ENCODE results near the gene PLEKHG5. TPM values are rescaled to one million over a fixed set of nuclear protein-coding genes. Genes with fewer than 3 reads are reported as not detected.

The PLEKHG5 gene
- total and polyA plus RNA-seq, 9 donors: 2.0 to 13.1 (median 9.4) TPM

DNA sequence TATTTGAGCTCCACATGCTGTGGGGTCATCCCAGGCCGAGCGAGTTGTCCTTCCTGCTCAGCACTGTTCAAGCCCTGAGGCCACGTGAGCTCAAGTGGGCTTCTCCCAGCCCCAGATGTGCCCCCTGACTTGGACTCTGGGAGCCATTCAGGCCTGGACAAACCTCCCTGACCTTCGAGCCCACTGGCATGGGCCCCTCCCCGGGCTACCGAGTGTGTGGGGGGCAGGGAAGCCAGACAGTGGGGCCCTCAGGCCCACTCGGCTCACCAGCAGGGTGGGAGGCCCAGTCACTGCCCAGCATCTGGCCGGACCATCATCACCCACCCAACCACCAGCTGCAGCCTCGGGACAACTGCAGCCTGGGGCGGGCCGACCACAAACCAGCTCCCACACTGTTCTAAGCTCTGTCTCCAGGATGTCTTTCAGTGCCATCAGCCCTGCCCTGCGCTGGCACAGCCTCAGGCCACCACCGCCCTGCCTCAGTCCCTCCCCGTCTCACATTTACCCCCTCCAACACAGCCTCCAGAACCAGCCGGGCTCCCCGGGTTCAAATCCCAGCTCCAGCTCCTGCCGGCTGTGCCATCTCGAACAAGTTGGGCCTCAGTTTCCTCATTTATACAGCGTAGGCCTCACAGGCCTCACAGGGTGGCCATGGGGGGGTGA lies 20.9 kb upstream of the PLEKHG5 start:
- 78 to 87% (median 87%) methylated on average over 18 to 19 of the region's 19 CpGs for WGBS, 3 donors
- intact Hi-C loops (cut with DNase I): no loop called here

DNA sequence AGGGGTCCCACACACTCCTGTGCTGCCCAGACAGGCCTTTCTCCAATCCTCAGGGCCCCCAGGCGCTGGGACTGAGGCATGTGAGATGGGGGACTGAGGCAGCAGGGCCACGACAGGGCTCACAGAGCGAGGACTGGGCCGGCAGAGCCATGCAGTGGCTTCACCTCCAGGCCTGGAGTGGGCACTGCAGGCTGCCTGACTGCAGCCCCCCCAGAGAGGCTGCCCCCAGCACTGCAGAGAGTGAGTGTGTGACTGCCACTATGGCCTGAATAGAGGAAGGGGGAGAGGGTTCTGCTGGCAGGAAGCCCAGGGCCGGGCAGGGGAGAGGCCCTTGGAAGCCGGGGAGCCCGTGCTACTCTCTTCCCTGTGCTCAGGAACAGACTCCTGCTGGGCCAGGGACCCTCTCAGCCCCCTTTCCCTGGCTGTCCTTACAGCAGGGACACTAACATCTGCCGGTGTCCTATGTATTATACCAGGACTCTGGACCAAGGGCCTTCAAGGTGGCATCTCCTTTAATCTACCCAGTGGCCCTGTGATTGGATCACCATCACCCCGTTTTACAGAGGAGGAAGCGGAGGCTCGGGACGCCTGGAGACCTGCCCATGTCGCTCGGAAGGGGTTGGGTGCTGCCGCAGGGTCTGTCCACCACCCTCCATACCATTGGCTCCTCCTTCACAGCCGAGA lies 20.2 kb upstream of the PLEKHG5 start:
- H3K36me3 ChIP-seq: no peaks in the 10 kb centered on the region
- no peak for TF ChIP-seq EP300 (IDR thresholded peaks at IDR 0.05)
- TF ChIP-seq POLR2A (IDR thresholded peaks at IDR 0.05): no peak
- TF ChIP-seq, protein P1, sequence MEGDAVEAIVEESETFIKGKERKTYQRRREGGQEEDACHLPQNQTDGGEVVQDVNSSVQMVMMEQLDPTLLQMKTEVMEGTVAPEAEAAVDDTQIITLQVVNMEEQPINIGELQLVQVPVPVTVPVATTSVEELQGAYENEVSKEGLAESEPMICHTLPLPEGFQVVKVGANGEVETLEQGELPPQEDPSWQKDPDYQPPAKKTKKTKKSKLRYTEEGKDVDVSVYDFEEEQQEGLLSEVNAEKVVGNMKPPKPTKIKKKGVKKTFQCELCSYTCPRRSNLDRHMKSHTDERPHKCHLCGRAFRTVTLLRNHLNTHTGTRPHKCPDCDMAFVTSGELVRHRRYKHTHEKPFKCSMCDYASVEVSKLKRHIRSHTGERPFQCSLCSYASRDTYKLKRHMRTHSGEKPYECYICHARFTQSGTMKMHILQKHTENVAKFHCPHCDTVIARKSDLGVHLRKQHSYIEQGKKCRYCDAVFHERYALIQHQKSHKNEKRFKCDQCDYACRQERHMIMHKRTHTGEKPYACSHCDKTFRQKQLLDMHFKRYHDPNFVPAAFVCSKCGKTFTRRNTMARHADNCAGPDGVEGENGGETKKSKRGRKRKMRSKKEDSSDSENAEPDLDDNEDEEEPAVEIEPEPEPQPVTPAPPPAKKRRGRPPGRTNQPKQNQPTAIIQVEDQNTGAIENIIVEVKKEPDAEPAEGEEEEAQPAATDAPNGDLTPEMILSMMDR (IDR thresholded peaks at IDR 0.05): no peak
- H3K27ac ChIP-seq: no peak overlapping the region
- intact Hi-C loops (cut with DNase I): no loop called here
- peaks cover 3% of the 10 kb centered on the region for H3K4me1 ChIP-seq (ENCODE audit: insufficient read depth)
- H3K27me3 ChIP-seq: no peaks in the 10 kb centered on the region
- DNase-seq: no peak
- H3K9me3 ChIP-seq: no peaks in the 10 kb centered on the region
- 79 to 87% (median 85%) methylated on average over 16 of the region's 16 CpGs for WGBS, 3 donors
- H3K4me3 ChIP-seq: no peak overlapping the region

More for the DNA sequence above, 20.9 kb upstream of the PLEKHG5 start:
- Histone ChIP-seq H3K4me3 (no peak overlapping the region), H3K36me3 (no peaks in the 10 kb centered on the region), H3K27me3 (no peaks in the 10 kb centered on the region), H3K9me3 (no peaks in the 10 kb centered on the region), H3K4me1 (ENCODE audit: insufficient read depth) (peaks cover 3% of the 10 kb centered on the region), H3K27ac (no peak overlapping the region)
- DNase-seq: no peak
- TF ChIP-seq, protein P1 (IDR thresholded peaks at IDR 0.05): no peak
- no peak for TF ChIP-seq EP300 (IDR thresholded peaks at IDR 0.05)
- TF ChIP-seq POLR2A (IDR thresholded peaks at IDR 0.05): no peak

DNA sequence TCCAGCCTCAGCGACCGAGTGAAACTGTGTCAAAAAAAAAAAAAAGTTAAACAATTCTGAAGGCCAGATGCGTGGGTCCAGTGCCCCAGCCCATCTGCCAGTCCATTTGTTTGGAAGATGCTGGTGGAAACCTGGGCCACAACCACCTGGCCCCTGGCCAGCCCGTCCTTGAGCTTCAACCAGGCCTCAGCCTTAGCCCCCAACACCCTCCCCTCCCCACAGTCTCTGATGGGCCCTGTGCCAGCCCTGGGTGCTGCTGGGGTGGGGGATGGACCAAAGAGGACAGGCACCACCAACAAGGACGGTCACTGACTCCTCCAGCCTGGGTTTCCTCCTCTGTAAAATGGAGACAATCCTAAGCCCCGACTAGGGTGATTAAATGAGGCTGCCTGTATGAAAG lies 19.6 kb upstream of the PLEKHG5 start:
- Histone ChIP-seq H3K36me3 (no peaks in the 10 kb centered on the region), H3K27ac (no peak overlapping the region), H3K4me3 (no peak overlapping the region), H3K9me3 (no peaks in the 10 kb centered on the region), H3K27me3 (no peaks in the 10 kb centered on the region), H3K4me1 (ENCODE audit: insufficient read depth) (peaks cover 3% of the 10 kb centered on the region)
- 60 to 71% (median 71%) methylated on average over 5 to 6 of the region's 6 CpGs for WGBS, 3 donors
- intact Hi-C loops (cut with DNase I): no loop called here
- no peak for DNase-seq
- TF ChIP-seq, protein P1 (IDR thresholded peaks at IDR 0.05): no peak
- TF ChIP-seq EP300 (IDR thresholded peaks at IDR 0.05): no peak
- TF ChIP-seq POLR2A (IDR thresholded peaks at IDR 0.05): no peak

DNA sequence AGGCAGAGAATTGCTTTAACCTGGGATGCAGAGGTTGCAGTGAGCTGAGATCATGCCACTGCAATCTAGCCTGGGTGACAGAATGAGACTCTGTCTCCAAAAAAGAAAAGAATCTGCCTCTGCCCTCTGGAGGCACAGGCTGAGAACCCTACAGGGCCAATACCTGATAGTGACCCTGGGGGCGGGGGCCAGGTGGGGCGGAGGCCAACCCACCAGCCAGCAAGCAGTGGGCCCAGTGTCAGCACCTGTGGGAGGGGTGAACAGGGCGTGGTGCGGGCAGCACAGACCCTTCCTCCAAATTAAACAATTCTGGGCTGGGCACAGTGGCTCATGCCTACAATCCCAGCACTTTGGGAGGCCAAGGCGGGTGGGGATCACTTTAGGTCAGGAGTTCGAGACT lies 19.0 kb upstream of the PLEKHG5 start:
- 79 to 93% (median 79%) methylated on average over 6 of the region's 6 CpGs for WGBS, 3 donors
- Histone ChIP-seq H3K27ac (no peak overlapping the region), H3K27me3 (no peaks in the 10 kb centered on the region), H3K9me3 (no peaks in the 10 kb centered on the region), H3K4me1 (ENCODE audit: insufficient read depth) (peaks cover 3% of the 10 kb centered on the region), H3K4me3 (no peak overlapping the region), H3K36me3 (no peaks in the 10 kb centered on the region)
- TF ChIP-seq POLR2A (IDR thresholded peaks at IDR 0.05): no peak
- intact Hi-C loops (cut with DNase I): no loop called here
- no peak for DNase-seq

DNA sequence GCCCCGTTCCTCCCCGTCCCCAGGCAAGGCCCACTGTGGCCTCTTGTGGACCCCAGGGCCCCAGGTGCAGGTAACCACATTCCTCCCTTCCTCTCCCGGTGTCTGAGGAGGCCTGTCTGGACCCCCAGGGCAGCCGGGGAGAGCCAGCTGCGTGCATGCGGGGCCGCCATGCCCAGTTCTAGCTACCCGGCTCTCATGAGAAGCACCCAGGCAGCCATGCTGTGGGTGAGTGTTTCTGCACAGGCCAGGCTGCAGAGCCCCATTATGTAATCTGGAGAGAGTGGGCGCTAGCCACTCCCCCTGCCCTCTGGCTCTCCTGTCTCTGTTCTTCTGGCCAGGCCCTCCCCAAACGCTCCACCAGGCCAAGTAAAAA lies 18.4 kb upstream of the PLEKHG5 start:
- intact Hi-C loops (cut with DNase I): no loop called here
- H3K4me3 ChIP-seq: no peak overlapping the region
- TF ChIP-seq, protein P1 (IDR thresholded peaks at IDR 0.05): no peak
- TF ChIP-seq POLR2A (IDR thresholded peaks at IDR 0.05) (no peak), EP300 (IDR thresholded peaks at IDR 0.05) (no peak)
- no peak overlapping the region for H3K27ac ChIP-seq
- no peaks in the 10 kb centered on the region for H3K36me3 ChIP-seq
- 67 to 75% (median 75%) methylated on average over 10 of the region's 10 CpGs for WGBS, 3 donors
- peaks cover 3% of the 10 kb centered on the region for H3K4me1 ChIP-seq (ENCODE audit: insufficient read depth)
- DNase-seq: no peak
- no peaks in the 10 kb centered on the region for H3K9me3 ChIP-seq
- H3K27me3 ChIP-seq: no peaks in the 10 kb centered on the region
